Mesenchymal stem cell (in vitro differentiated cells and primary cell): ENCODE data around the gene UNC13C.

Source experiments
- DNase-seq: peaks from one replicate; pipeline ENCODE4 v3.0.0-alpha.2; 2013
- H2AFZ ChIP-seq: one replicate; pipeline ENCODE4 v1.6.1; 2013; ENCODE audit warnings: low read depth, mild to moderate bottlenecking, control low read depth, inconsistent platforms, low read length, moderate library complexity
- H2AK5ac ChIP-seq: 2 replicates; pipeline ENCODE4 v1.6.1; 2013; ENCODE audit warnings: low read length, moderate library complexity, mild to moderate bottlenecking, inconsistent platforms; ENCODE audit not compliant: severe bottlenecking
- H2BK120ac ChIP-seq: one replicate; pipeline ENCODE4 v1.6.1; 2013; ENCODE audit warnings: low read depth, mild to moderate bottlenecking, inconsistent platforms, low read length, moderate library complexity
- H2BK12ac ChIP-seq, 2 experiments: one replicate each; pipeline ENCODE4 v1.6.1; 2013; ENCODE audit warnings: inconsistent platforms in 2 of 2, low read length in 2 of 2, mild to moderate bottlenecking in 2 of 2, moderate library complexity in 2 of 2, control low read depth in 1 of 2
- H2BK15ac ChIP-seq: one replicate; pipeline ENCODE4 v1.6.1; 2013; ENCODE audit warnings: mild to moderate bottlenecking, low read depth, inconsistent platforms; ENCODE audit not compliant: poor library complexity, severe bottlenecking
- H2BK5ac ChIP-seq: 2 replicates; pipeline ENCODE4 v1.6.1; 2013; ENCODE audit warnings: low read depth, mild to moderate bottlenecking, low read length, control low read depth, inconsistent platforms; ENCODE audit not compliant: poor library complexity, severe bottlenecking
- H3K14ac ChIP-seq, 2 experiments: one replicate each; pipeline ENCODE4 v1.6.1; 2013; ENCODE audit warnings: inconsistent platforms in 2 of 2, low read length in 2 of 2, control low read depth in 1 of 2, mild to moderate bottlenecking in 1 of 2, moderate library complexity in 1 of 2
- H3K18ac ChIP-seq, 2 experiments: one replicate each; pipeline ENCODE4 v1.6.1; 2013; ENCODE audit warnings: inconsistent platforms in 2 of 2, low read length in 2 of 2, control low read depth in 1 of 2, low read depth in 1 of 2, mild to moderate bottlenecking in 1 of 2
- H3K23ac ChIP-seq, 2 experiments: one replicate each; pipeline ENCODE4 v1.6.1; 2013; ENCODE audit warnings: inconsistent platforms in 2 of 2, low read length in 2 of 2, mild to moderate bottlenecking in 2 of 2, moderate library complexity in 2 of 2, control low read depth in 1 of 2
- H3K27ac ChIP-seq: 2 replicates; pipeline ENCODE4 v1.5.1; 2013; ENCODE audit warnings: mild to moderate bottlenecking, moderate library complexity, low read length, control low read depth, inconsistent platforms; ENCODE audit not compliant: poor library complexity, severe bottlenecking
- H3K27me3 ChIP-seq, 2 experiments: 2 replicates each; pipeline versions ENCODE4 v1.6.1 to v1.7.0; 2013; ENCODE audit warnings: low read length in 2 of 2, mild to moderate bottlenecking in 2 of 2, moderate library complexity in 2 of 2, control low read depth in 1 of 2, inconsistent platforms in 1 of 2; ENCODE audit not compliant: control insufficient read depth in 1 of 2, insufficient read depth in 1 of 2
- H3K36me3 ChIP-seq, 2 experiments: 2 replicates each; pipeline versions ENCODE4 v1.6.1 to v1.7.0; 2013; ENCODE audit warnings: low read length in 2 of 2, control low read depth in 1 of 2, inconsistent platforms in 1 of 2, low read depth in 1 of 2, mild to moderate bottlenecking in 1 of 2; ENCODE audit not compliant: insufficient read depth in 2 of 2, control insufficient read depth in 1 of 2
- H3K4ac ChIP-seq, 2 experiments: one replicate each; pipeline ENCODE4 v1.6.1; 2013; ENCODE audit warnings: inconsistent platforms in 2 of 2, low read length in 2 of 2, mild to moderate bottlenecking in 2 of 2, moderate library complexity in 2 of 2, control low read depth in 1 of 2, low read depth in 1 of 2
- H3K4me1 ChIP-seq: 2 replicates; pipeline ENCODE4 v1.6.1; 2013; ENCODE audit warnings: low read depth, low read length, control low read depth; ENCODE audit not compliant: control insufficient read depth, insufficient read depth
- H3K4me2 ChIP-seq: 2 replicates; pipeline ENCODE4 v1.6.1; 2013; ENCODE audit warnings: low read length, mild to moderate bottlenecking, inconsistent platforms; ENCODE audit not compliant: poor library complexity, severe bottlenecking
- H3K4me3 ChIP-seq, 2 experiments: 2 replicates each; pipeline versions ENCODE4 v1.5.1 to v1.7.0; 2013; ENCODE audit warnings: low read length in 2 of 2, mild to moderate bottlenecking in 2 of 2, control low read depth in 1 of 2, low read depth in 1 of 2; ENCODE audit not compliant: insufficient read depth in 1 of 2
- H3K79me1 ChIP-seq: replicated peaks from 2 replicates; pipeline ENCODE4 v1.6.1; 2013; ENCODE audit warnings: mild to moderate bottlenecking, control low read depth, low read length, inconsistent platforms; ENCODE audit not compliant: poor library complexity, severe bottlenecking
- H3K9ac ChIP-seq: 2 replicates; pipeline ENCODE4 v1.7.0; 2013; ENCODE audit warnings: mild to moderate bottlenecking, low read length, moderate library complexity
- H3K9me3 ChIP-seq: 2 replicates; pipeline ENCODE4 v1.7.0; 2013; ENCODE audit warnings: mild to moderate bottlenecking, low read length; ENCODE audit not compliant: control insufficient read depth
- H4K8ac ChIP-seq: one replicate; pipeline ENCODE4 v1.6.1; 2013; ENCODE audit warnings: inconsistent platforms, mild to moderate bottlenecking, low read length, moderate library complexity
- H4K91ac ChIP-seq: one replicate; pipeline ENCODE4 v1.6.1; 2013; ENCODE audit warnings: mild to moderate bottlenecking, low read length, inconsistent platforms
- WGBS: methylation state at CpG from one replicate; pipeline ENCODE4 v1.1.7; 2013; ENCODE audit warnings: mixed read lengths; 5-methylcytosine and 5-hydroxymethylcytosine counted together

UNC13C gene

DNA sequence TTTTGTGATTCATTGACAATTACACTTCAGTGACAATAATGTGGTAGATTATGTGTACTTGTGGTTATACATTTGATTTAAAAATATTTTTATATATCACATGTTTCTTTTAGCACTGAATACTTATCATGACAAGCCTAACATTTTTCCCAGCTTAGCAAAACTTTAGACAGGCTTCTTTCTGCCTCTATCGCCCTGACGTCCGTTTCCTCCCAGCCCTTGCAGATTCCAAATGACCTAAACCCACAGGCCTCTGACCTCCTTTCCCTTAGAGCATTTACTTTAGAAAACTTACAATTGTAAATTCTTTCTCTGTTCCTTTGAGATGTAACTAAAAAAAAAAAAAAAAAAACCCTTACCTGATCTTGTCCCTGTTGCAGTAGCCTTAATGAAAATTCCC lies 326.1 kb downstream of the UNC13C start:
- Histone ChIP-seq H3K4ac (no peak overlapping the region), H3K9ac (no peak overlapping the region), H3K9me3 (peaks cover 3% of the 10 kb centered on the region), H3K4me3 (no peak overlapping the region), H2BK15ac (no peak overlapping the region), H3K4me2 (no peak overlapping the region), H3K27me3 (no peaks in the 10 kb centered on the region), H3K36me3 (no peaks in the 10 kb centered on the region), H4K91ac (no peak overlapping the region), H3K18ac (no peak overlapping the region), H3K4me1 (no peaks in the 10 kb centered on the region), H2AFZ (no peak overlapping the region), H2BK12ac (no peak overlapping the region), H2BK120ac (no peak overlapping the region), H3K23ac (no peak overlapping the region), H3K27ac (no peak overlapping the region), H3K14ac (no peak overlapping the region), H2AK5ac (no peak overlapping the region), H4K8ac (no peak overlapping the region), H3K79me1 (no peaks in the 10 kb centered on the region), H2BK5ac (no peak overlapping the region)
- DNase-seq = no peak
- 47% methylated on average over 3 of the region's 3 CpGs for WGBS

DNA sequence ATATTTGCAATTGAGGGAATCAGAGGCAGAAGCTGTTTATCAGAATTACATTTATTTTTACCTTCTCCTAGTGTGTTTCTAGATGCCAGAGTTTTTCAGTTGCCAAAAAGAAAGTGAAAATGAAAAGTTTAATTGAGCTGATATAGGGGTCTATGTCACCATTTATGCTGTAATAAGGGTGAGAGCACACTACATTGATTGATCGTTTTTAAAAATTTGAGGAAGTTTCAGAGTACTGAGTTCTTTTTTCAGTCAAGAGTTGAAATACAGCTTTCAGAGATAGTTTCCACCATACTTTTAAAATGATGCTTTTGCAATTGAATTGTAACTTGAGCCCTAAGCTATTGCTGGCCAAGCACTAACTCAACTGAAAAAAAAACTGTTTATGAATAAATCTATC lies 326.9 kb downstream of the UNC13C start:
- no peak overlapping the region for H2AK5ac ChIP-seq

DNA sequence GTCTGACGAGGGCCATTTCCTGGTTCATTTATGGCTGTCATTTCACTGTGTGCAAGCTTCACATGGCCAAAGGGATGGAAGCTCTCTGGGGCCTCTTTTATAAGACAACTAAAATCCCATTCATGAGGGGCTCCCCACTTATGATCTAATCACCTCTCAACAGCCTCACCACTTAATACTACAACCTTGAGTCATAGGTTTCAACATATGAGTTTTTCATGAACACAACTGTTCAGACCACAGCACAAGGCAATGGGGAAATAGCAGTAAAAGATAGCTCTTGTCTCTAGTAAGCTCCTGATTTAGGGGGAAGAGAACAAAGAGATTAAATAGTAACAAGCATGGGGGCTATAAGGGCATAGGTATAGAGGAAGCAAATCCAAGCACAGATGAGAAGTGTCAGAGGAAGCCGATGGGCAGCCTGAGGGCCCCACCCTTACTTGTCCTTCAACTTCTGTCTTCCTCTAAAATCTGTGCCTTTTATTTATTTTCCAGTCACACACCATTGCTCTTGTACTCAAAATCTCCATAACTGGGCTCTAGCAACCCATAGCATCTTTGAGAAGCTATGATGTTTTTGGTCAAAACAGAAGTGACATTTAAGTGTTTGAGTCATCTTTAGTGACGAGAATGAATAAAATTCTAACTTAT lies 329.1 kb downstream of the UNC13C start:
- no peak overlapping the region for H2BK120ac ChIP-seq
- H3K79me1 ChIP-seq = no peaks in the 10 kb centered on the region
- no peaks in the 10 kb centered on the region for H3K36me3 ChIP-seq
- DNase-seq = no peak
- H4K91ac ChIP-seq = no peak overlapping the region
- H3K14ac ChIP-seq = no peak overlapping the region
- H2BK5ac ChIP-seq = no peak overlapping the region
- H2BK12ac ChIP-seq = no peak overlapping the region
- no peak overlapping the region for H3K4me2 ChIP-seq
- no peak overlapping the region for H3K18ac ChIP-seq
- H3K27me3 ChIP-seq = no peaks in the 10 kb centered on the region
- H2BK15ac ChIP-seq = no peak overlapping the region
- peaks cover 7% of the 10 kb centered on the region for H3K9me3 ChIP-seq
- H3K4me1 ChIP-seq = no peaks in the 10 kb centered on the region
- H4K8ac ChIP-seq = no peak overlapping the region
- no peak overlapping the region for H3K9ac ChIP-seq
- no peak overlapping the region for H3K27ac ChIP-seq
- 77% methylated on average over 2 of the region's 3 CpGs for WGBS
- H3K23ac ChIP-seq = no peak overlapping the region
- no peak overlapping the region for H2AFZ ChIP-seq
- no peak overlapping the region for H2AK5ac ChIP-seq
- no peak overlapping the region for H3K4me3 ChIP-seq
- no peak overlapping the region for H3K4ac ChIP-seq

More for the DNA sequence above, 326.9 kb downstream of the UNC13C start:
- H4K8ac ChIP-seq = no peak overlapping the region
- no peak overlapping the region for H3K4ac ChIP-seq
- H3K18ac ChIP-seq = no peak overlapping the region
- H3K23ac ChIP-seq = no peak overlapping the region
- H2BK12ac ChIP-seq = no peak overlapping the region
- no peaks in the 10 kb centered on the region for H3K4me1 ChIP-seq
- H2BK120ac ChIP-seq = no peak overlapping the region
- WGBS = 100% methylated on average over 1 of the region's 1 CpG
- H2AFZ ChIP-seq = no peak overlapping the region
- no peaks in the 10 kb centered on the region for H3K36me3 ChIP-seq
- no peak overlapping the region for H3K27ac ChIP-seq
- DNase-seq = no peak
- H2BK15ac ChIP-seq = no peak overlapping the region
- H3K27me3 ChIP-seq = no peaks in the 10 kb centered on the region
- H4K91ac ChIP-seq = no peak overlapping the region
- H3K79me1 ChIP-seq = no peaks in the 10 kb centered on the region
- peaks cover 4% of the 10 kb centered on the region for H3K9me3 ChIP-seq
- H3K4me2 ChIP-seq = no peak overlapping the region
- H3K14ac ChIP-seq = no peak overlapping the region
- no peak overlapping the region for H2BK5ac ChIP-seq
- no peak overlapping the region for H3K9ac ChIP-seq
- no peak overlapping the region for H3K4me3 ChIP-seq

DNA sequence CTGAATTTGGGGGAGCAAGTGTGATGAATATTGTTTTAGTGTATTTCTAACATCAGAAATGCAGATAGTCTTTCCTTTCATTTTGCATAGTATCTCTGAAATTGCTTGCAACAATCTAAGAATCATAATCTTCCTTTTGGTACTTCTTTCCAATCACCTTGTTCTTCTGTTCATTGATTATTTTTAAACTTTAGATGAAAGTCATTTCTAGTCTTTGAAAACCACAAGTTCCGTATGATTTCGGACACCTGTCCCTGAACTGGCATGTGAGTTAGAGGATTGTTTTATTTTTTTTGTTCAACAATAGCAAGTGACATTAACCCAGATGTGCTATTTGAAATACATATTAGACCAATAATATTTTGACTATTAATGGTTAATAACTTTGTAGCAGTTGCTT lies 329.7 kb downstream of the UNC13C start:
- H2AK5ac ChIP-seq = no peak overlapping the region
- H3K4me3 ChIP-seq = no peak overlapping the region
- no peak overlapping the region for H3K9ac ChIP-seq
- DNase-seq = no peak
- H3K18ac ChIP-seq = no peak overlapping the region
- peaks cover 7% of the 10 kb centered on the region for H3K9me3 ChIP-seq
- no peak overlapping the region for H3K4ac ChIP-seq
- no peak overlapping the region for H4K91ac ChIP-seq
- no peak overlapping the region for H3K23ac ChIP-seq
- H3K4me1 ChIP-seq = no peaks in the 10 kb centered on the region
- no peaks in the 10 kb centered on the region for H3K27me3 ChIP-seq
- H3K4me2 ChIP-seq = no peak overlapping the region
- H3K27ac ChIP-seq = no peak overlapping the region
- no peak overlapping the region for H4K8ac ChIP-seq
- H2BK15ac ChIP-seq = no peak overlapping the region
- no peaks in the 10 kb centered on the region for H3K79me1 ChIP-seq
- H2BK12ac ChIP-seq = no peak overlapping the region
- H2BK5ac ChIP-seq = no peak overlapping the region
- no peak overlapping the region for H2AFZ ChIP-seq
- H2BK120ac ChIP-seq = no peak overlapping the region
- no peak overlapping the region for H3K14ac ChIP-seq
- H3K36me3 ChIP-seq = no peaks in the 10 kb centered on the region
- WGBS = no CpG with 5 or more reads among the region's 2 CpGs
